Mucosa of rectum (tissue), 2 donors: ENCODE results near the gene ADAM33.

Experiments used
- H3K27ac ChIP-seq, 2 donors: one replicate each; pipeline ENCODE4 v1.7.0; 2013; ENCODE audit warnings: inconsistent platforms in 2 of 2, low read depth in 2 of 2, low read length in 2 of 2
- H3K27me3 ChIP-seq, 2 donors: one replicate each; pipeline ENCODE4 v1.7.0; 2013; ENCODE audit warnings: low read length in 2 of 2; ENCODE audit not compliant: control insufficient read depth in 2 of 2, insufficient read depth in 2 of 2
- H3K36me3 ChIP-seq, 2 donors: one replicate each; pipeline ENCODE4 v1.7.0; 2013; ENCODE audit warnings: low read length in 2 of 2; ENCODE audit not compliant: control insufficient read depth in 2 of 2, insufficient read depth in 2 of 2
- H3K4me1 ChIP-seq, 2 donors: one replicate each; pipeline ENCODE4 v1.7.0; 2013; ENCODE audit warnings: low read length in 2 of 2, mild to moderate bottlenecking in 1 of 2; ENCODE audit not compliant: control insufficient read depth in 2 of 2, insufficient read depth in 2 of 2
- H3K4me3 ChIP-seq, 2 donors: one replicate each; pipeline ENCODE4 v1.7.0; 2013; ENCODE audit warnings: low read length in 2 of 2
- H3K9ac ChIP-seq, 2 donors: one replicate each; pipeline ENCODE4 v1.7.0; 2013; ENCODE audit warnings: low read length in 2 of 2, low read depth in 1 of 2, mild to moderate bottlenecking in 1 of 2
- H3K9me3 ChIP-seq, 2 donors: one replicate each; pipeline ENCODE4 v1.7.0; 2013; ENCODE audit warnings: low read length in 2 of 2; ENCODE audit not compliant: control insufficient read depth in 2 of 2
- donor health status: healthy.
- donor health status: Normal muscosa, but diverticular disease.

Gene ADAM33, protein sequence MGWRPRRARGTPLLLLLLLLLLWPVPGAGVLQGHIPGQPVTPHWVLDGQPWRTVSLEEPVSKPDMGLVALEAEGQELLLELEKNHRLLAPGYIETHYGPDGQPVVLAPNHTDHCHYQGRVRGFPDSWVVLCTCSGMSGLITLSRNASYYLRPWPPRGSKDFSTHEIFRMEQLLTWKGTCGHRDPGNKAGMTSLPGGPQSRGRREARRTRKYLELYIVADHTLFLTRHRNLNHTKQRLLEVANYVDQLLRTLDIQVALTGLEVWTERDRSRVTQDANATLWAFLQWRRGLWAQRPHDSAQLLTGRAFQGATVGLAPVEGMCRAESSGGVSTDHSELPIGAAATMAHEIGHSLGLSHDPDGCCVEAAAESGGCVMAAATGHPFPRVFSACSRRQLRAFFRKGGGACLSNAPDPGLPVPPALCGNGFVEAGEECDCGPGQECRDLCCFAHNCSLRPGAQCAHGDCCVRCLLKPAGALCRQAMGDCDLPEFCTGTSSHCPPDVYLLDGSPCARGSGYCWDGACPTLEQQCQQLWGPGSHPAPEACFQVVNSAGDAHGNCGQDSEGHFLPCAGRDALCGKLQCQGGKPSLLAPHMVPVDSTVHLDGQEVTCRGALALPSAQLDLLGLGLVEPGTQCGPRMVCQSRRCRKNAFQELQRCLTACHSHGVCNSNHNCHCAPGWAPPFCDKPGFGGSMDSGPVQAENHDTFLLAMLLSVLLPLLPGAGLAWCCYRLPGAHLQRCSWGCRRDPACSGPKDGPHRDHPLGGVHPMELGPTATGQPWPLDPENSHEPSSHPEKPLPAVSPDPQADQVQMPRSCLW

DNA sequence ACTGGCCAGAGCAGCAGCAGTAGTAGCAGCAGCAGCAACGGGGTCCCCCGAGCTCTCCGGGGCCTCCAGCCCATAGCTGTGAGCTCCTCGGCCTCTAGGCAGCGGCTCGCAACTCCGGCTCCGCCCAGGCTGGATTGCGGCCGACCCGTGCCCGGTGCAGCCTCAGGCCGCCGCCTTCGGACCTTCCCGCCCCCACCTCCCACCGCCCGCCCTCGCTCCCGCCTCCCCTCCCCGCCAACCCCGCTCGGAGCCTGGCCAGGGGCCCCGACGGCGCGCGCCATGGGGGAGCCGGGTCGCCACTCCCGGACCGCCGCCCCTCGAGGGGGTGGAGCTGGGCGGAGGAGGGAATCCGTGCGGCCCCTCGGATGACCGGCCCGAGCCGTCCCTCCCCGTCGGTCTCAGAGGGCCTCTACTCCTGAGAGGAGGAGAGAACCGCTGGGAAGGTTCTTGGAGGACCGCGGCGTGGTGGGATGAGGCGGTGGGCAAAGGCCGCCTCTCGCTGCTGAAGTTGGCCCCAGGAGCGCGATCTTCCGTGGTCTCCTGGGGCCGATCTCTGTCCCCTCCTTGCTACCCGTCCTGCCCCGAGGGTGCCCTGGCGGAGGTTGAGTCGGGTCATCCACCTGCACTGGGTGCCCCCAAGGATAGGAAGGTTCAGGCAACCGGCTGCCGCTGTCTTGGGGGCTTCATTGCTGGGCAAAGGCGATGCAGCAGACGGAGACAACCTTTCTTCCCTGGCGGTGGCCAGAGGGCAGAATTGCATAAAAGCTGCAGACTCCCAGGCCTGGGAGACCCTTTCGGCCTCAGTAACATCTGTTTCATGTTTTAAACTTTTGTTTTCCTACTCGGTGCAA lies at the start of gene ADAM33:
ADAM33 (minus strand) TSS at position 80 of the 851 bp plus-strand sequence; CDS start at position 74, 6 bp downstream.
- H3K4me3 ChIP-seq: peak within 1 kb of the TSS; percentile 44 to 46
- H3K36me3 ChIP-seq: no peaks in the 10 kb centered on the region
- H3K9ac ChIP-seq: peak within 1 kb of the TSS in 1 of 2 donors; percentile 30
- H3K9me3 ChIP-seq: no peaks in the 10 kb centered on the region
- peak within 1 kb of the TSS; percentile 54 to 55 for H3K27ac ChIP-seq
- H3K4me1 ChIP-seq: peaks cover 6% of the 10 kb centered on the region in 2 donors
- H3K27me3 ChIP-seq: peaks cover 8 to 14% of the 10 kb centered on the region in 2 donors

GRCh38 chr20:3730803-3731672 lies 49.2 kb upstream of the ADAM33 start:
- Histone ChIP-seq H3K27ac (no peak overlapping the region), H3K4me1 (peaks cover 2 to 15% of the 10 kb centered on the region in 2 donors), H3K36me3 (no peaks in the 10 kb centered on the region), H3K4me3 (no peak overlapping the region), H3K27me3 (peaks cover 14 to 18% of the 10 kb centered on the region in 2 donors), H3K9me3 (no peaks in the 10 kb centered on the region), H3K9ac (no peak overlapping the region)

GRCh38 chr20:3729811-3730540 lies 48.2 kb upstream of the ADAM33 start:
- H3K27ac ChIP-seq: no peak overlapping the region

DNA sequence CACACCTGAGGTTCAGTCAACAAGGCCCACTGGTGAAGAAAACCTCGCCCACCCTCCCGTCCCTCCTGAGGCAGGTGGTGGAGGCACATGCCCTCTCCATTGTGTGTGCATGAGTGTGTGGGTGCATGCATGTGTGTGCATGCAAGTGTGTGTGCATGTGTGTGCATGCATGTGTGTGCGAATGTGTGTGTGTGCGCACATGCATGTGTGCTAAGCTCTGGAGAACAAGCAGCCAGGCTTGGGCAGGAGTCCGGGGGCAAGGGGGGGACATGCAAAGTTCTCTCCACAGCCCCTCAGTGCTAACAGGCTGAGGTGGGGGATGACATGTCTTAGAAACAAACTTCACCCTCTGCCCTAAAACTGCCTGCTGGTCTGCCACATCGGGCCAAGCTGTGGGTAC lies 47.6 kb upstream of the ADAM33 start:
- Histone ChIP-seq H3K9me3 (no peaks in the 10 kb centered on the region), H3K27me3 (peaks cover 14 to 16% of the 10 kb centered on the region in 2 donors), H3K36me3 (no peaks in the 10 kb centered on the region), H3K4me3 (no peak overlapping the region), H3K4me1 (peaks cover 2 to 12% of the 10 kb centered on the region in 2 donors), H3K27ac (no peak overlapping the region), H3K9ac (no peak overlapping the region)

More at GRCh38 chr20:3729811-3730540, 48.2 kb upstream of the ADAM33 start:
- H3K9ac ChIP-seq: no peak overlapping the region
- H3K4me1 ChIP-seq: peaks cover 2 to 14% of the 10 kb centered on the region in 2 donors
- no peak overlapping the region for H3K4me3 ChIP-seq
- no peaks in the 10 kb centered on the region for H3K9me3 ChIP-seq
- H3K36me3 ChIP-seq: no peaks in the 10 kb centered on the region
- peaks cover 14 to 16% of the 10 kb centered on the region in 2 donors for H3K27me3 ChIP-seq

DNA sequence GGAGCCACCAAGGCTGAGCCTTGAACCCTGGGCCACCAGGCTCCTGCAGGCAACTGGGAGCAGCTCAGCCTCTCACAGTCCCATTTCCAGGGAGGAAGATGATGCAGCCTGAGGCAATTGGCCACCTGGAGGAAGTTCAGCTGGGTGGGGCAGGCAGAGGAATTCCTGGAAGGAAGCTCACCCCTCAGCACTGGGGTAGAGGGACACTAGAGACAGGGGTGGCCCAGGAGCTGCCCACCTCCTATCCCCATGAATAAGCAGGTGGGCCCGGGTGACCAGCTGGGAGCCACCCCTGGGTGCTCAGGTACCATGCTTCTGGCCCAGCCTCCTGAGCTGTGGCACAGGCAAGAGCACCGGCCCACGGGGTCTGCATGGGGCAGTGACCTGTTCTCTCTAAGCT lies 47.1 kb upstream of the ADAM33 start:
- Histone ChIP-seq H3K4me1 (peaks cover 1 to 8% of the 10 kb centered on the region in 2 donors), H3K27me3 (peaks cover 14 to 16% of the 10 kb centered on the region in 2 donors), H3K9me3 (no peaks in the 10 kb centered on the region), H3K36me3 (no peaks in the 10 kb centered on the region), H3K27ac (no peak overlapping the region), H3K9ac (no peak overlapping the region), H3K4me3 (no peak overlapping the region)

- H3K4me1 ChIP-seq: peaks cover 0 to 5% of the 10 kb centered on the region in 2 donors
- H3K4me3 ChIP-seq: no peak overlapping the region
- H3K27ac ChIP-seq: no peak overlapping the region
- H3K9me3 ChIP-seq: no peaks in the 10 kb centered on the region
- no peaks in the 10 kb centered on the region for H3K36me3 ChIP-seq
- no peak overlapping the region for H3K9ac ChIP-seq
- H3K27me3 ChIP-seq: peaks cover 14 to 16% of the 10 kb centered on the region in 2 donors
Measured at GRCh38 chr20:3728354-3728753, 46.5 kb upstream of the ADAM33 start.

- Histone ChIP-seq H3K27me3 (peaks cover 9 to 12% of the 10 kb centered on the region in 2 donors), H3K36me3 (no peaks in the 10 kb centered on the region), H3K4me3 (peak overlapping the region in 1 of 2 donors; percentile 3), H3K9me3 (no peaks in the 10 kb centered on the region), H3K9ac (no peak overlapping the region), H3K27ac (peak overlapping the region; percentile 17 to 44), H3K4me1 (peaks cover 0 to 5% of the 10 kb centered on the region in 2 donors)
Measured at GRCh38 chr20:3727401-3728021, 45.7 kb upstream of the ADAM33 start.

DNA sequence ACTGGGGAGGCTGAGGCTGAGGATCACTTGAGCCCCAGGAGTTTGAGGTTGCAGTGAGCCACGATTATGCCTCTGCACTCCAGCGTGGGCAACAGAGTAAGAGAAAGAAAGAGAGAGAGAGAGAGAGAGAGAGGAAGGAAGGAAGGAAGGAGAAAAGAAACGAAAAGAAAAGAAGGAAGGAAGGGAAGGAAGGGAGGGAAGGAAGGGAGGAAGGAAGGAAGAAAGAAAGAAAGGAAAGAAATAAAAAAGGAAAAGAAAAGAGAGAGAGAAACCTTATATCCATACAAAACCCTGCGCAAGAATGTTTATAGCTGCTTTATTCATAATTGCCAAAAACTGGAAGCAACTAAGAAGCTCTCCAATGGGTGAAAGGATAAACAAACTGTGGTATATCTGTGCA lies 42.5 kb upstream of the ADAM33 start:
- Histone ChIP-seq H3K9ac (no peak overlapping the region), H3K9me3 (no peaks in the 10 kb centered on the region), H3K4me3 (no peak overlapping the region), H3K27ac (no peak overlapping the region), H3K27me3 (peaks cover 2 to 4% of the 10 kb centered on the region in 2 donors), H3K4me1 (peaks cover 0 to 5% of the 10 kb centered on the region in 2 donors), H3K36me3 (no peaks in the 10 kb centered on the region)
